Mesenchymal stem cell (in vitro differentiated cells and primary cell): ENCODE results near the gene RGS19.

Source experiments
- DNase-seq: peaks from one replicate; pipeline ENCODE4 v3.0.0-alpha.2; 2013
- H2AFZ ChIP-seq: one replicate; pipeline ENCODE4 v1.6.1; 2013; ENCODE audit warnings: low read depth, mild to moderate bottlenecking, control low read depth, inconsistent platforms, low read length, moderate library complexity
- H2AK5ac ChIP-seq: 2 replicates; pipeline ENCODE4 v1.6.1; 2013; ENCODE audit warnings: low read length, moderate library complexity, mild to moderate bottlenecking, inconsistent platforms; ENCODE audit not compliant: severe bottlenecking
- H2BK120ac ChIP-seq: one replicate; pipeline ENCODE4 v1.6.1; 2013; ENCODE audit warnings: low read depth, mild to moderate bottlenecking, inconsistent platforms, low read length, moderate library complexity
- H2BK12ac ChIP-seq, 2 experiments: one replicate each; pipeline ENCODE4 v1.6.1; 2013; ENCODE audit warnings: inconsistent platforms in 2 of 2, low read length in 2 of 2, mild to moderate bottlenecking in 2 of 2, moderate library complexity in 2 of 2, control low read depth in 1 of 2
- H2BK15ac ChIP-seq: one replicate; pipeline ENCODE4 v1.6.1; 2013; ENCODE audit warnings: mild to moderate bottlenecking, low read depth, inconsistent platforms; ENCODE audit not compliant: poor library complexity, severe bottlenecking
- H2BK5ac ChIP-seq: 2 replicates; pipeline ENCODE4 v1.6.1; 2013; ENCODE audit warnings: low read depth, mild to moderate bottlenecking, low read length, control low read depth, inconsistent platforms; ENCODE audit not compliant: poor library complexity, severe bottlenecking
- H3K14ac ChIP-seq, 2 experiments: one replicate each; pipeline ENCODE4 v1.6.1; 2013; ENCODE audit warnings: inconsistent platforms in 2 of 2, low read length in 2 of 2, control low read depth in 1 of 2, mild to moderate bottlenecking in 1 of 2, moderate library complexity in 1 of 2
- H3K18ac ChIP-seq, 2 experiments: one replicate each; pipeline ENCODE4 v1.6.1; 2013; ENCODE audit warnings: inconsistent platforms in 2 of 2, low read length in 2 of 2, control low read depth in 1 of 2, low read depth in 1 of 2, mild to moderate bottlenecking in 1 of 2
- H3K23ac ChIP-seq, 2 experiments: one replicate each; pipeline ENCODE4 v1.6.1; 2013; ENCODE audit warnings: inconsistent platforms in 2 of 2, low read length in 2 of 2, mild to moderate bottlenecking in 2 of 2, moderate library complexity in 2 of 2, control low read depth in 1 of 2
- H3K27ac ChIP-seq: 2 replicates; pipeline ENCODE4 v1.5.1; 2013; ENCODE audit warnings: mild to moderate bottlenecking, moderate library complexity, low read length, control low read depth, inconsistent platforms; ENCODE audit not compliant: poor library complexity, severe bottlenecking
- H3K27me3 ChIP-seq, 2 experiments: 2 replicates each; pipeline versions ENCODE4 v1.6.1 to v1.7.0; 2013; ENCODE audit warnings: low read length in 2 of 2, mild to moderate bottlenecking in 2 of 2, moderate library complexity in 2 of 2, control low read depth in 1 of 2, inconsistent platforms in 1 of 2; ENCODE audit not compliant: control insufficient read depth in 1 of 2, insufficient read depth in 1 of 2
- H3K36me3 ChIP-seq, 2 experiments: 2 replicates each; pipeline versions ENCODE4 v1.6.1 to v1.7.0; 2013; ENCODE audit warnings: low read length in 2 of 2, control low read depth in 1 of 2, inconsistent platforms in 1 of 2, low read depth in 1 of 2, mild to moderate bottlenecking in 1 of 2; ENCODE audit not compliant: insufficient read depth in 2 of 2, control insufficient read depth in 1 of 2
- H3K4ac ChIP-seq, 2 experiments: one replicate each; pipeline ENCODE4 v1.6.1; 2013; ENCODE audit warnings: inconsistent platforms in 2 of 2, low read length in 2 of 2, mild to moderate bottlenecking in 2 of 2, moderate library complexity in 2 of 2, control low read depth in 1 of 2, low read depth in 1 of 2
- H3K4me1 ChIP-seq: 2 replicates; pipeline ENCODE4 v1.6.1; 2013; ENCODE audit warnings: low read depth, low read length, control low read depth; ENCODE audit not compliant: control insufficient read depth, insufficient read depth
- H3K4me2 ChIP-seq: 2 replicates; pipeline ENCODE4 v1.6.1; 2013; ENCODE audit warnings: low read length, mild to moderate bottlenecking, inconsistent platforms; ENCODE audit not compliant: poor library complexity, severe bottlenecking
- H3K4me3 ChIP-seq, 2 experiments: 2 replicates each; pipeline versions ENCODE4 v1.5.1 to v1.7.0; 2013; ENCODE audit warnings: low read length in 2 of 2, mild to moderate bottlenecking in 2 of 2, control low read depth in 1 of 2, low read depth in 1 of 2; ENCODE audit not compliant: insufficient read depth in 1 of 2
- H3K79me1 ChIP-seq: replicated peaks from 2 replicates; pipeline ENCODE4 v1.6.1; 2013; ENCODE audit warnings: mild to moderate bottlenecking, control low read depth, low read length, inconsistent platforms; ENCODE audit not compliant: poor library complexity, severe bottlenecking
- H3K9ac ChIP-seq: 2 replicates; pipeline ENCODE4 v1.7.0; 2013; ENCODE audit warnings: mild to moderate bottlenecking, low read length, moderate library complexity
- H3K9me3 ChIP-seq: 2 replicates; pipeline ENCODE4 v1.7.0; 2013; ENCODE audit warnings: mild to moderate bottlenecking, low read length; ENCODE audit not compliant: control insufficient read depth
- H4K8ac ChIP-seq: one replicate; pipeline ENCODE4 v1.6.1; 2013; ENCODE audit warnings: inconsistent platforms, mild to moderate bottlenecking, low read length, moderate library complexity
- H4K91ac ChIP-seq: one replicate; pipeline ENCODE4 v1.6.1; 2013; ENCODE audit warnings: mild to moderate bottlenecking, low read length, inconsistent platforms
- WGBS: methylation state at CpG from one replicate; pipeline ENCODE4 v1.1.7; 2013; ENCODE audit warnings: mixed read lengths; 5-methylcytosine and 5-hydroxymethylcytosine counted together

The RGS19 gene

GRCh38 chr20:64040231-64041039 is 38.9 kb downstream of the RGS19 start:
- H3K4me3 ChIP-seq = no peak overlapping the region
- H3K14ac ChIP-seq = no peak overlapping the region
- H2BK5ac ChIP-seq = no peak overlapping the region
- no peak overlapping the region for H3K18ac ChIP-seq
- H2AK5ac ChIP-seq = no peak overlapping the region
- H3K4me1 ChIP-seq = peaks cover 56% of the 10 kb centered on the region
- no peak overlapping the region for H4K8ac ChIP-seq
- DNase-seq = no peak
- H3K4ac ChIP-seq = no peak overlapping the region
- H3K23ac ChIP-seq = peak overlapping the region in 1 of 2 experiments; percentile 60
- no peak overlapping the region for H2BK120ac ChIP-seq
- H3K36me3 ChIP-seq = peaks cover under 1 to 10% of the 10 kb centered on the region in 2 experiments
- no peak overlapping the region for H2BK12ac ChIP-seq
- WGBS = 79% methylated on average over 12 of the region's 12 CpGs
- no peak overlapping the region for H2AFZ ChIP-seq
- H3K9me3 ChIP-seq = no peaks in the 10 kb centered on the region
- H3K27ac ChIP-seq = no peak overlapping the region
- no peaks in the 10 kb centered on the region for H3K79me1 ChIP-seq
- H4K91ac ChIP-seq = no peak overlapping the region
- no peak overlapping the region for H3K4me2 ChIP-seq
- H2BK15ac ChIP-seq = no peak overlapping the region
- peaks cover 35 to 63% of the 10 kb centered on the region in 2 experiments for H3K27me3 ChIP-seq
- no peak overlapping the region for H3K9ac ChIP-seq

GRCh38 chr20:64039293-64040160 is 39.8 kb downstream of the RGS19 start:
- Histone ChIP-seq H2AK5ac (no peak overlapping the region), H3K27me3 (peaks cover 35 to 58% of the 10 kb centered on the region in 2 experiments)
- WGBS = 16% methylated on average over 16 of the region's 17 CpGs

GRCh38 chr20:64038565-64039292 is 40.6 kb downstream of the RGS19 start:
- Histone ChIP-seq H3K4me1 (peaks cover 45% of the 10 kb centered on the region), H3K18ac (peak overlapping the region; percentile 6 to 24), H3K14ac (no peak overlapping the region), H3K4me2 (peak overlapping the region; percentile 88), H3K4ac (no peak overlapping the region), H2BK15ac (no peak overlapping the region), H2BK120ac (peak overlapping the region; percentile 52), H4K8ac (peak overlapping the region; percentile 35), H3K4me3 (peak overlapping the region; percentile 46 to 51), H4K91ac (peak overlapping the region; percentile 20), H2AFZ (peak overlapping the region; percentile 43), H3K9me3 (no peaks in the 10 kb centered on the region), H3K36me3 (peaks cover 15 to 27% of the 10 kb centered on the region in 2 experiments), H2BK5ac (no peak overlapping the region), H3K23ac (no peak overlapping the region), H3K27ac (no peak overlapping the region), H2BK12ac (no peak overlapping the region), H2AK5ac (no peak overlapping the region), H3K79me1 (no peaks in the 10 kb centered on the region), H3K9ac (no peak overlapping the region), H3K27me3 (peaks cover 35 to 58% of the 10 kb centered on the region in 2 experiments)
- DNase-seq = peak; percentile 74
- under 1% methylated on average over 72 of the region's 91 CpGs for WGBS

More at GRCh38 chr20:64039293-64040160, 39.8 kb downstream of the RGS19 start:
- Histone ChIP-seq H2BK12ac (no peak overlapping the region), H2AFZ (no peak overlapping the region), H4K91ac (no peak overlapping the region), H3K79me1 (no peaks in the 10 kb centered on the region), H3K9ac (no peak overlapping the region), H3K4me2 (peak overlapping the region; percentile 88), H2BK120ac (peak overlapping the region; percentile 52), H3K23ac (no peak overlapping the region), H3K4me1 (peaks cover 47% of the 10 kb centered on the region), H2BK15ac (no peak overlapping the region), H3K4me3 (peak overlapping the region in 1 of 2 experiments; percentile 51), H3K14ac (no peak overlapping the region), H3K36me3 (peaks cover 9 to 19% of the 10 kb centered on the region in 2 experiments), H3K18ac (no peak overlapping the region), H3K9me3 (no peaks in the 10 kb centered on the region), H4K8ac (peak overlapping the region; percentile 35), H3K4ac (no peak overlapping the region), H2BK5ac (no peak overlapping the region), H3K27ac (no peak overlapping the region)
- no peak for DNase-seq
